GM04504 (cell line): ENCODE results near the gene COG5.
"Not testable (repeated sequence)": the region's sequence is repeated elsewhere in the genome, so short reads cannot be mapped to it uniquely, and the experiment has no call there.

Source experiments
- DNase-seq: peaks from one replicate; pipeline ENCODE4 v3.0.0-alpha.2; 2012; ENCODE audit warnings: low read depth

The COG5 gene

DNA sequence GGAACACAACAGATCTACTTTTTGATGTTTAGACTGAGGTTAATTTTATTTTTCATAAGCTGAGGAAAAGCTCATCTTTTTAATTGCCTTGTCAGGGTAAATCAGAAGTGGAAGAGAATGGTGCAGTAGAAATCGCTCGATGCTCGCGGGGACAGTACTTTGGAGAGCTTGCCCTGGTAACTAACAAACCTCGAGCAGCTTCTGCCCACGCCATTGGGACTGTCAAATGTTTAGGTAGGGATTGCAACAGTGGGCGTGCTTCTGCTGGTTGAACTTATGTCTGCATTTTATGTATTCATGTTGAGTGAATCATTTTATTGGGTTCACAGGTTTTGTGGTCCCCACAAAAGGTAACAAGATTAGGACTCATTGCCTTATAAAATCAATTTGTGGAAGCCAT is 406.6 kb downstream of the COG5 start:
- no peak for DNase-seq

GRCh38 chr7:107155726-107156125 is 408.0 kb downstream of the COG5 start:
- DNase-seq: not testable (repeated sequence)

DNA sequence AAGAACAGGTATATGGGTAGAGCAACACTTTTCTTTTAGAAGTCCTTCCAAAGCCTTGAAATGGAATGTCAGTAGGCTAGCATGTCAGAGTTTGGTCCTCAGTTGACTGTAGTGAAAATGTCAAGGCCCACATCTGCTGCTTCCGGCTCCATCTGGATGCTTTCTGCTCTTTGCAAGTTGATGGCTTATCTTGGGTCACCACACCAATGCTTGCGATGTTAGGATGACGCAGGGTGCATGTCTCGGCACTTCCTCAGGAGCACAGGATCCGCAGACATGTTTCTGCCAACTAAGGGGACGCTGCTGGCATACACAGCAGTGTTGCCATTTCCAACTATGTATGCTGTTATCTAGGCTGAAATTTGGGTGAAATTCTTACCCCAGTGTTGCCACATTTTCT is 408.9 kb downstream of the COG5 start:
- DNase-seq: no peak

DNA sequence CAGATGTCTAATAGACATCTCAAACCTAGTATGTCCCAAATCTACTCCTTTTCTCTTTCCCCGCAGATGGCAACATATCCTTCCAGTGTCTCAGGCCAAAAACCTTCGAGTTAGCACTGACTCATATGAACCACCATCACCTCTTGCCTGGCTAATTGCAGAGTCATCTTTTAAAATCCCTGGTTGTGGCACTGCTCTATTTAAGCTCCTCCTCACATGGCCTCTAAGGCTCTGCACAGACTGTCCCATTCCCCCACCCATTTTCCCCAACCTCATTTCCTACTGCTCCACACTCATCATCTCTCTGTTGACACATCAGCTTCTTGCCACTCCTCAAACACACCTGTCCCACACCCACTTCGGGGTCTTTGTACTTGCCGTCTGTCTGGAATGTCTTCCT is 411.7 kb downstream of the COG5 start:
- peak; percentile 32 for DNase-seq
